IMR-90 (cell line): ENCODE data around the gene SPATA31D3. TPM values are rescaled to one million over a fixed set of nuclear protein-coding genes. Genes with fewer than 3 reads are reported as not detected.

Source experiments
- ATAC-seq: fragments of 200-7000 bp; cut with Tn5 transposase; 2 replicates; pipeline ENCODE4 v1.9.1; 2020; ENCODE audit warnings: low read depth, mild to moderate bottlenecking, moderate library complexity
- BruUV-seq: library from RNA; stranded (reverse); fragments of 400-500 nt; replicated peaks from 2 replicates; lab custom pipeline; 2021; lab: Mats Ljungman, UMichigan
- CTCF ChIA-PET: fragments of 300-600 bp; formaldehyde crosslinking; extraction: SDS; loops from one replicate; lab custom pipeline; 2021; ENCODE audit warnings: antibody characterized with exemption; lab: Yijun Ruan, JAX
- POLR2A ChIA-PET: fragments of 300-600 bp; sonication (Branson Sonifier 250); formaldehyde crosslinking; loops from one replicate; lab custom pipeline; 2022; ENCODE audit warnings: antibody characterized with exemption; ENCODE audit not compliant: unreplicated experiment; lab: Charles Lee
- DNase-seq: peaks from one replicate; pipeline ENCODE4 v3.0.0; 2013
- H2AFZ ChIP-seq: replicated peaks from 2 replicates; pipeline ENCODE3; 2013; ENCODE audit warnings: low read length, mild to moderate bottlenecking; ENCODE audit not compliant: poor library complexity
- H2AK5ac ChIP-seq: 2 replicates; pipeline ENCODE4 v1.6.1; 2013; ENCODE audit warnings: low read depth, low read length, inconsistent platforms
- H2AK9ac ChIP-seq: replicated peaks from 2 replicates; pipeline ENCODE3; 2013; ENCODE audit warnings: mild to moderate bottlenecking, low read depth, low read length, moderate library complexity; ENCODE audit not compliant: poor library complexity
- H2BK120ac ChIP-seq: 2 replicates; pipeline ENCODE4 v1.6.1; 2013; ENCODE audit warnings: low read depth, low read length, inconsistent platforms
- H2BK15ac ChIP-seq: 3 replicates; pipeline ENCODE4 v1.6.1; 2013; ENCODE audit warnings: low read depth, low read length, inconsistent platforms
- H2BK20ac ChIP-seq: 2 replicates; pipeline ENCODE4 v1.6.1; 2013; ENCODE audit warnings: low read depth, mild to moderate bottlenecking, inconsistent platforms, low read length, moderate library complexity
- H2BK5ac ChIP-seq: 2 replicates; pipeline ENCODE4 v1.6.1; 2013; ENCODE audit warnings: mild to moderate bottlenecking, low read depth, low read length, inconsistent platforms; ENCODE audit not compliant: poor library complexity, severe bottlenecking
- H3K14ac ChIP-seq: replicated peaks from 2 replicates; pipeline ENCODE4 v1.6.1; 2013; ENCODE audit warnings: low read depth, low read length, inconsistent platforms
- H3K18ac ChIP-seq: 2 replicates; pipeline ENCODE4 v1.6.1; 2013; ENCODE audit warnings: low read depth, low read length, control low read depth
- H3K23ac ChIP-seq: 2 replicates; pipeline ENCODE4 v1.6.1; 2013; ENCODE audit warnings: low read depth, low read length, inconsistent platforms
- H3K27ac ChIP-seq: 2 replicates; pipeline ENCODE4 v1.5.1; 2013; ENCODE audit warnings: mild to moderate bottlenecking, control low read depth, low read length; ENCODE audit not compliant: insufficient read depth
- H3K27me3 ChIP-seq: 2 replicates; pipeline ENCODE4 v1.6.1; 2013; ENCODE audit warnings: low read length; ENCODE audit not compliant: control insufficient read depth, insufficient read depth
- H3K36me3 ChIP-seq: 2 replicates; pipeline ENCODE4 v1.6.1; 2013; ENCODE audit warnings: low read length, mixed read lengths; ENCODE audit not compliant: control insufficient read depth, insufficient read depth
- H3K4ac ChIP-seq: 2 replicates; pipeline ENCODE4 v1.6.1; 2013; ENCODE audit warnings: low read depth, low read length, inconsistent platforms
- H3K4me1 ChIP-seq: 2 replicates; pipeline ENCODE4 v1.6.1; 2013; ENCODE audit warnings: low read length, mixed read lengths; ENCODE audit not compliant: control insufficient read depth, insufficient read depth
- H3K4me2 ChIP-seq: 2 replicates; pipeline ENCODE4 v1.6.1; 2013; ENCODE audit warnings: low read depth, mild to moderate bottlenecking, control low read depth, low read length, moderate library complexity
- H3K4me3 ChIP-seq: 2 replicates; pipeline ENCODE4 v1.5.1; 2013; ENCODE audit warnings: low read depth, mild to moderate bottlenecking, control low read depth, low read length, moderate library complexity; ENCODE audit not compliant: insufficient read depth
- H3K56ac ChIP-seq: 2 replicates; pipeline ENCODE4 v1.6.1; 2013; ENCODE audit warnings: low read length, inconsistent platforms; ENCODE audit not compliant: insufficient read depth; ENCODE audit errors: extremely low read depth
- H3K79me1 ChIP-seq, 2 experiments: 2 replicates each; pipeline ENCODE4 v1.6.1; 2013; ENCODE audit warnings: low read length in 2 of 2, inconsistent platforms in 1 of 2, low read depth in 1 of 2
- H3K9ac ChIP-seq: 2 replicates; pipeline ENCODE4 v1.6.1; 2013; ENCODE audit warnings: low read depth, low read length, control low read depth
- H3K9me1 ChIP-seq: 2 replicates; pipeline ENCODE4 v1.6.1; 2013; ENCODE audit warnings: low read length, inconsistent platforms; ENCODE audit not compliant: insufficient read depth
- H3K9me3 ChIP-seq: 2 replicates; pipeline ENCODE4 v1.6.1; 2013; ENCODE audit warnings: low read length; ENCODE audit not compliant: control insufficient read depth, insufficient read depth
- H4K20me1 ChIP-seq: 2 replicates; pipeline ENCODE4 v1.6.1; 2013; ENCODE audit warnings: low read length, inconsistent platforms; ENCODE audit not compliant: insufficient read depth
- H4K5ac ChIP-seq: 2 replicates; pipeline ENCODE4 v1.6.1; 2013; ENCODE audit warnings: mild to moderate bottlenecking, low read depth, low read length, control low read depth
- H4K8ac ChIP-seq, 2 experiments: 2 replicates each; pipeline ENCODE4 v1.6.1; 2013; ENCODE audit warnings: low read depth in 2 of 2, low read length in 2 of 2, control low read depth in 1 of 2, inconsistent platforms in 1 of 2
- H4K91ac ChIP-seq: 2 replicates; pipeline ENCODE4 v1.6.1; 2013; ENCODE audit warnings: low read depth, low read length, inconsistent platforms; ENCODE audit not compliant: insufficient read depth
- BHLHE40 ChIP-seq: fragments of 150-350 bp; IDR thresholded peaks from 2 replicates; pipeline ENCODE4 v1.6.1; 2016; ENCODE audit warnings: mild to moderate bottlenecking, low read depth, low read length
- CEBPB ChIP-seq: IDR thresholded peaks from 2 replicates; pipeline ENCODE4 v1.6.1; 2012; ENCODE audit warnings: low read depth, low read length, improper control_type of control experiment
- CTCF ChIP-seq: conservative IDR thresholded peaks from 2 replicates; pipeline ENCODE4 v1.5.1; 2012; ENCODE audit warnings: mild to moderate bottlenecking, low read depth, low read length, improper control_type of control experiment
- MAZ ChIP-seq: IDR thresholded peaks from 2 replicates; pipeline ENCODE4 v1.6.1; 2012; ENCODE audit warnings: low read depth, mild to moderate bottlenecking, low read length, improper control_type of control experiment, moderate library complexity, borderline replicate concordance
- MXI1 ChIP-seq: IDR thresholded peaks from 2 replicates; pipeline ENCODE4 v1.6.1; 2012; ENCODE audit warnings: low read depth, mild to moderate bottlenecking, low read length, moderate library complexity, borderline replicate concordance
- POLR2A ChIP-seq: IDR thresholded peaks from 2 replicates; pipeline ENCODE4 v1.6.1; 2012; ENCODE audit warnings: mild to moderate bottlenecking, low read depth, low read length
- RAD21 ChIP-seq: IDR thresholded peaks from 2 replicates; pipeline ENCODE4 v1.6.1; 2012; ENCODE audit warnings: low read length, improper control_type of control experiment
- USF2 ChIP-seq: fragments of 150-350 bp; IDR thresholded peaks from 2 replicates; pipeline ENCODE4 v1.6.1; 2017; ENCODE audit warnings: mild to moderate bottlenecking, antibody characterized with exemption, low read length, low read depth
- WGBS, 2 experiments: methylation state at CpG; one replicate each; pipeline versions ENCODE4 v1.1.5 to v1.1.7; 2013; ENCODE audit warnings: missing lambda C conversion rate in 2 of 2; ENCODE audit not compliant: insufficient read length in 1 of 2; ENCODE audit errors: extremely low coverage in 2 of 2; 5-methylcytosine and 5-hydroxymethylcytosine counted together
- dilution Hi-C: fragments of 300-500 bp; cut with HindIII; formaldehyde crosslinking; loops from one replicate; pipeline ENCODE4 v1.14.3; 2018; ENCODE audit warnings: low sequenced_read_pairs; ENCODE audit not compliant: unreplicated experiment
- in situ Hi-C: fragments of 300-500 bp; cut with MboI; formaldehyde crosslinking; loops from 3 replicates; pipeline ENCODE4 v1.14.3; 2019; ENCODE audit warnings: low sequenced_read_pairs, inconsistent platforms, mixed read lengths
- intact Hi-C: fragments of 100-400 bp; cut with micrococcal nuclease; formaldehyde crosslinking; loops from 2 replicates; pipeline ENCODE4 v1.10.0; 2022
- polyA plus RNA-seq, 3 experiments: library from polyadenylated mRNA; depleted of rRNA; stranded (reverse); fragments of >200 nt; gene quantifications; 2 replicates each; pipeline ENCODE4 v1.2.3, GENCODE V29; 2012; ENCODE audit warnings: low replicate concordance in 1 of 3
- total RNA-seq: library from RNA; depleted of rRNA; stranded (reverse); fragments of >200 nt; gene quantifications from 2 replicates; pipeline ENCODE4 v1.2.3, GENCODE V29; 2012

Gene SPATA31D3
- total and polyA plus RNA-seq, 2 of the 4 experiments (the other 2 are of a cell fraction), result not detected

- Histone ChIP-seq H3K9me1 (no peaks in the 10 kb centered on the region), H2AK5ac (no peak overlapping the region), H3K56ac (no peak overlapping the region), H4K20me1 (no peaks in the 10 kb centered on the region), H3K23ac (no peak overlapping the region), H3K9me3 (no peaks in the 10 kb centered on the region), H3K4ac (no peak overlapping the region), H3K14ac (no peak overlapping the region), H2AK9ac (no peak overlapping the region), H3K9ac (no peak overlapping the region), H3K36me3 (no peaks in the 10 kb centered on the region), H3K27ac (no peak overlapping the region), H4K5ac (no peak overlapping the region), H4K91ac (no peak overlapping the region), H3K4me1 (no peaks in the 10 kb centered on the region), H2AFZ (no peak overlapping the region), H2BK20ac (no peak overlapping the region), H3K27me3 (no peaks in the 10 kb centered on the region), H2BK5ac (no peak overlapping the region), H3K18ac (no peak overlapping the region), H2BK120ac (no peak overlapping the region), H3K4me3 (no peak overlapping the region), H4K8ac (no peak overlapping the region), H3K4me2 (no peak overlapping the region), H2BK15ac (no peak overlapping the region), H3K79me1 (no peaks in the 10 kb centered on the region)
- in situ Hi-C loops (no loop called here), dilution Hi-C loops (no loop called here), intact Hi-C loops (no loop called here)
- ATAC-seq, result no peak
- no CpG with 5 or more reads among the region's 6 CpGs for WGBS, 2 experiments
- no peak for TF ChIP-seq CEBPB
- TF ChIP-seq CTCF, result no peak
- TF ChIP-seq BHLHE40, result no peak
- TF ChIP-seq MXI1, result no peak
- TF ChIP-seq RAD21, result no peak
- TF ChIP-seq POLR2A, result no peak
- no peak for TF ChIP-seq USF2
- TF ChIP-seq MAZ, result no peak
- POLR2A ChIA-PET, result no interaction called here
- BruUV-seq, result no TSS peak
- DNase-seq, result no peak
- CTCF ChIA-PET, result no interaction called here
Observed at GRCh38 chr9:81912135-81912534, 31.2 kb upstream of the SPATA31D3 start.
